BLaER1 treated with 17β-estradiol and CSF1 and Interleukin-3, amounts not matched to agents 10 nM and 100 nM (cell line): ENCODE measurements around the gene TANC1.

Source experiments
- H3K27ac ChIP-seq, 11 experiments: shearing (Covaris generic); formaldehyde crosslinking; 2 replicates each; pipeline ENCODE4 v1.8.1; 2022
- H3K27me3 ChIP-seq, 11 experiments: shearing (Covaris generic); formaldehyde crosslinking; 2 replicates each; pipeline ENCODE4 v1.8.1; 2022
- H3K36me3 ChIP-seq, 11 experiments: shearing (Covaris generic); formaldehyde crosslinking; 2 replicates each; pipeline ENCODE4 v1.8.1; 2022
- H3K4me1 ChIP-seq, 10 experiments: shearing (Covaris generic); formaldehyde crosslinking; 2 replicates each; pipeline ENCODE4 v1.8.1; 2022
- H3K4me2 ChIP-seq, 11 experiments: shearing (Covaris generic); formaldehyde crosslinking; 2 replicates each; pipeline ENCODE4 v1.8.1; 2022
- H3K4me3 ChIP-seq, 10 experiments: shearing (Covaris generic); formaldehyde crosslinking; 2 replicates each; pipeline ENCODE4 v1.8.1; 2022
- H3K9ac ChIP-seq, 11 experiments: shearing (Covaris generic); formaldehyde crosslinking; 2 replicates each; pipeline ENCODE4 v1.8.1; 2022
- H3K9me3 ChIP-seq, 11 experiments: shearing (Covaris generic); formaldehyde crosslinking; replicated peaks in 1 of 11; 2 replicates each; pipeline ENCODE4 v1.8.1; 2022
- H4K20me1 ChIP-seq, 11 experiments: shearing (Covaris generic); formaldehyde crosslinking; 2 replicates each; pipeline ENCODE4 v1.8.1; 2022
- Cebpa-rat ChIP-seq, 11 experiments: shearing (Covaris generic); IDR thresholded peaks; 2 replicates each; pipeline ENCODE4 v1.8.1; 2022

TANC1 gene

DNA sequence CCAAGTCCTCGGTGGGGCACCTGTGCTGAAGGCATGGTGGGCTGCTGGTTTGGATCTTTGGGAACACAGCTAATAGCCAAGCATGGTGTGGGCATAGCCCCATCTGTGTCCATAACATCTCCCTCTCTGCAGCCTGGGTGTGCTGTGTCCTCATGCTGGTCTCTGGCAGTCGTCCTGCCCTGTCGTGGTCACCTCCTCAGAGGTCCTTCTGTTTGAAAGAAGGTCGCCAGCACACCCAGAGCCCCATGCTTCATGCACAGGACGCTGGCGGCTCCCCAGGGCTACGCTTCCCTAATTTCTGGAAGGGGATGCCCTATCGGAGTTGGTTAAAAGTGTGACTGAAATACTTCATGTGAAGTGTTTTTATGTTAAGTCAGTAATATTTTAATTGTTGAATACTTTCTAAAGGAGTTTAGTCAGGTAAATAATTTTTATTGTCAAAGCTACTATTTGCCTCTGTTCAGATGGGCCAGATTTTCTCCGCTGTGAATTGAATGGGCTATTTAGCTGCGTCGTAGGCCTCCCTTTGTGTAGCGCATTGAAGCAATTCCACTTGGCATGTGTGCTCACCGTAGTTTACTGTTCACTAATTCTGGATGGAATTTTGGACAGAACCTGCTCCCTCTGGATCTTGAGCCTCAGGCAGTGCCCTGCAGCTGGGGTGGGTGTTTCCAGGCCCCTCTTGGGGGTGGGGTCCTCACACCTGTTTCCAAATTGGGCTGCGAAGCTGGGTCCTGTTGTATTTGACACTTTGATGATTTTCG lies 236.1 kb downstream of the TANC1 start:
- Histone ChIP-seq H3K27ac (no peak overlapping the region), H4K20me1 (no peaks in the 10 kb centered on the region), H3K27me3 (no peaks in the 10 kb centered on the region), H3K4me1 (peaks cover 0 to 32% (median 8%) of the 10 kb centered on the region in 10 experiments; a peak in 17 of 20 replicates), H3K4me2 (no peak overlapping the region), H3K9me3 (no peaks in the 10 kb centered on the region), H3K36me3 (no peaks in the 10 kb centered on the region), H3K9ac (no peak overlapping the region), H3K4me3 (no peak overlapping the region)
- TF ChIP-seq Cebpa-rat (IDR thresholded peaks at IDR 0.05), result no peak

DNA sequence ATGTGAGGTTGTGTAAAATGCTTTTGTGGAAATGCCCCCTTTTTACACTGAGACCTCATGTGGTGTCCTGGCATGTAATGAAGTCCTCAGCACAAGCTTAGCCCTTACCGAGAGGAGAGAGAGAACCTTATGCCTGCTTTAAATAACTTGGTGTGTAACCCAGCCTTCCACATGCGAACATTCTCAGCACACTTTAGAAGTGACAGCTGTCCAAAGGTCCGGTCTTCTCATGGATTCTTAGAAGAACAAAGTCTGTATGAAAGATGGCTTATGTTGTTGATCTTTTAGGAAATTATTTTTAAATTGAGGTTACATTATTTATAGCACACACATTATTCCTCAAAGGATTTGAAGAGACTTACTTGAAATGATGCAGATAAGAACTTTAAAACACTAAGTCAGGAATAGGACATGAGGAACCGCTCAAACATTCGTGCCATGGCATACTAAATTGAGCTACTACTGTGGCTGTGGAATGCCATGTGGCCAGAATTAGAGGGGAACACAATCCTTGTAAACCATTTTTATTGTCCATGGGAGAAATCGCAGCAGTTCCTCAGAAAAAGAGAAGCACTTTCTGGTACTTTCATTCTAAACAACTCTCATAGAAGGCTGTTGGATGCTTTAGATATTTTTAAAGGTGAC lies 238.4 kb downstream of the TANC1 start:
- Histone ChIP-seq H4K20me1 (no peaks in the 10 kb centered on the region), H3K4me3 (no peak overlapping the region), H3K4me1 (peaks cover 8 to 44% (median 26%) of the 10 kb centered on the region in 10 experiments), H3K36me3 (no peaks in the 10 kb centered on the region), H3K9me3 (no peaks in the 10 kb centered on the region), H3K9ac (no peak overlapping the region), H3K4me2 (peak overlapping the region in 2 of 11 experiments; percentile 5 to 26; a peak in 3 of 22 replicates), H3K27ac (no peak overlapping the region), H3K27me3 (no peaks in the 10 kb centered on the region)
- no peak for TF ChIP-seq Cebpa-rat (IDR thresholded peaks at IDR 0.05)

DNA sequence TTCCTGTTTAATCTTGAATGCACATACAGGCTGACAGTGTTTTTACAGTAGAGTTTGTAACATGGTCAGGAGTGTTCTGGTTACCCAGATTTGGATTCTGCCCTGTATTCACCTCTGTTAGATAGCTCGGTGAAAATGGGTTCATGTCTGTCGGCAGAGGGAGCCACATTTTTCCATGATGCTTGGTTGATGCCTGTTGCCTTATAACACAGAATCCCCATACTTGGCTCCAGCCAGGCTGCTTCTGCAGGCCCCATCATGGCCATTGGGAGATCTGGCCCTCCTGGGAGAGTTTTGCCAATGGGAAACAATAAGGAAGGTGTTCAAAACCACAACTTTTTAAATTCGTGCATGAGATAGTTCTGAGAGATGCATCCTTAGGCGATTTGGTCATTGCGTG lies 240.0 kb downstream of the TANC1 start:
- Histone ChIP-seq H3K4me3 (no peak overlapping the region), H3K27ac (no peak overlapping the region), H4K20me1 (no peaks in the 10 kb centered on the region), H3K36me3 (no peaks in the 10 kb centered on the region), H3K4me2 (peak overlapping the region in 3 of 11 experiments; percentile 48 to 65 (median 63); a peak in 4 of 22 replicates), H3K4me1 (peaks cover 15 to 60% (median 41%) of the 10 kb centered on the region in 10 experiments), H3K9ac (no peak overlapping the region), H3K27me3 (no peaks in the 10 kb centered on the region), H3K9me3 (no peaks in the 10 kb centered on the region)
- TF ChIP-seq Cebpa-rat (IDR thresholded peaks at IDR 0.05), result no peak

DNA sequence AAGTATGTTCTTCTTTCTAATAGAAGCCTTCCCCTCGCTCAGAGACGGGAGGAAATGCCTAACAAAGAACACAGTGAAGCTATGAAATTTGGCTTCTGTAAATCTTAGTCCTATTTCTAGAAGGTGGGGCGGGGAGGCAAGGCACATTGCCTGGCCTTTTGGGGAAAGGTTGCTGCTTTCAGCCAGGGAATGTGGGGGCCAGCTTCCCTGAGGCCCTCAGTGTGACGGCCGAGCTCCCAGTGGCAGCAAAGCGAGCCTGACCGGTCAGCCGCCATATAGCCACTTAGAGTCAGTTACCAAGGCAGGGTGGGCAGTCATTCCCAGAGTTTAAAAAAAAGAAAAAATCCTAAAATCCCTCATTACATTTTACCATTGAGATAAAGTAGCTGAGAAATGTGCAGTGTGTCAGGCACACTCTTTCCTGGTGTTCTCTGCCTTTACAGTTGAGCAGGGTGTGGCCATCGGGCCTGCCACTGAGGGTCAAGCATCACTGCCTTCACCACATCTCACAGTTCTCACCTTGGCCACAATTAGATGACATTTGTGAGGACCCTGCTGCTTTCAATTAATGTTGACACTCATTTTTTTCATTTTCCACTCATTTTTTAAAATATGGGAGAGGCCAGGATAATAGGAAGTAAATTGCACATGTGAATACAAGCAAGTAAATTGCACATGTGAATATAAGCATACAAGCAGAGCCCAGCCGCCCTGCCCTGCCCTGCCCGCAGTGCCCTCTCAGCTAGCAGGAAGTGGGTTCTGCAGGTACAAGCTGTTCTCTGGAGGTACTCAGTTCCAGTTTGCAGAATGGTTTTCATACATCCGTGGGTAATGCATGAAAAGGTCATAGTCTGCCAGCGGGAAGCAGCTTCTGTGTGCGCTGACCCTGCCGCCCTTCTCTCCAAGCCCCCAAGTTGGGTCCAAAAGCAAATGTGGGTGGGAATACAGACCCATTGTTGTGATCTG lies 241.2 kb downstream of the TANC1 start:
- peak overlapping the region in 2 of 11 experiments; percentile 8 to 43; a peak in 1 of 22 replicates for H3K27ac ChIP-seq
- H3K27me3 ChIP-seq, result no peaks in the 10 kb centered on the region
- TF ChIP-seq Cebpa-rat (IDR thresholded peaks at IDR 0.05), result no peak

DNA sequence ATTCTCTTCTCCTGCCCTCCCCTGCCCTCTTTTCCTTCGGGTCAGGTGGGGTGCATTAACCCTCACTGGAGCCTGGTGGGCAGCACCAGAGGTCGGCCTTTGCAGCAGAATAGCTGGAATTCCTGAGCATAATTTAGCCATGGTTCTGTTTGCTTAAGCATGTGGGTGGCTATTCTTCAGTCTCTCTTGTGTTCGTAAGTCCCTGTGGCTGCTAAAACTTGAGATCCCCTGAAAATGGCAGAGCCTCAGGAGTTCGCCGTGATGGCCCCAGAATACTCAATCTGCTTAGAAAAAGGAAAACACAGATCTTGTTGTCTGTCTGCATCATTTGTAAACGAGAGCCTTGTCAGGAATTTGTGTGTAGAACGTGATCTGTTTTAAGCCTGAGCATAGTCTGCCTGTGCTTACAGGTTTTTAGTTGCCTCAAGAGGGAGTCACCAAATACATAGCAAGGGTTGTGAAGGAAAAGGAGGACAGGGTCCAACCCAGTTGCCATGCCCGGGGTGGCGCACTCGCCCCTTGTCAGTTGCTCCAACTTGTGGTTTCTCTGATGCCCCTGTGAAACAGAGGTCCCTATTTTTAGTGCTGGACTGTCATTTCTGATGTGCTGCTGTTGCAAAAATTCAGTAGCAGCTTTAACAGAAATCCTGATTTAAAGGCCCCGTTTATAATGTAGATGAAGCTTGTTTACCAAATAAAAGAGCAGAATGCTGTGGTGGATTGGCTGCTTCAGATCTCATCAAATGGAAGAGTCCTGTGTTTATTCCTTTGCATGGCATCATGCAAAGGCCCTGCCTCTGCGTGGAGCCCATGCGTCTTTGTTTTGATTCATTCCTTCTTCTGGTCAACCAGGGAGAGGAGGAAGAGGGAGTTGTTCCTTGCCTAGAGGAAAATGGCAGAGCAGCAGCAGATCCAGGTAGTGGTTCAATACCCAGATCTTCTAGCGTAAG lies 243.3 kb downstream of the TANC1 start:
- H3K4me3 ChIP-seq, result no peak overlapping the region; a peak in 1 of 20 replicates

More for the DNA sequence above, 241.2 kb downstream of the TANC1 start:
- H3K4me3 ChIP-seq, result no peak overlapping the region
- no peak overlapping the region for H3K9ac ChIP-seq
- no peaks in the 10 kb centered on the region for H3K36me3 ChIP-seq
- H3K4me1 ChIP-seq, result peaks cover 15 to 66% (median 41%) of the 10 kb centered on the region in 10 experiments
- H4K20me1 ChIP-seq, result no peaks in the 10 kb centered on the region
- H3K9me3 ChIP-seq, result no peaks in the 10 kb centered on the region
- peak overlapping the region in 10 of 11 experiments; percentile 12 to 66 (median 50); a peak in 18 of 22 replicates for H3K4me2 ChIP-seq

DNA sequence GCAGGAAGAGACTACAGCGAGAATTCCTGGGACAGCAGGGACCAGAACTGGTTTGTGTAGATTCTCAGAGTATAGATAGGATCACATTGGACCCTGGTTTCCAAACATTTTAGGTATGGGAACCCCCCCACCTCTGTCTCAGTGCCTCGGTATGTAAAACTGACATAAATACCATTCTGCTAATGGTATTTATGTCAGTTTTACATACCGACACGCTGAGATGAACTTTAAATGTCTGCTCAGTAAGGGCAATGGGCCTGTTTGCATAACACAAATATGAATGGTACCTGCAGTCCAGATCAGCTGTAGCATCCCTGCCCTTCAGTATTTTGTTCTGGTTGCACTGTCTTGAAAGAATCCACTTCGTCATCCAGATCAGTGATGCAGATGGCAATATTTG lies 244.9 kb downstream of the TANC1 start:
- H4K20me1 ChIP-seq, result no peaks in the 10 kb centered on the region
- peak overlapping the region in 6 of 11 experiments; percentile 68 to 81 (median 76); a peak in 10 of 22 replicates for H3K4me2 ChIP-seq
- no peak overlapping the region for H3K4me3 ChIP-seq
- H3K27me3 ChIP-seq, result no peaks in the 10 kb centered on the region
- peak overlapping the region in 1 of 11 experiments; percentile 71; a peak in 1 of 22 replicates for H3K27ac ChIP-seq
- H3K9me3 ChIP-seq, result peaks cover 0 to 15% (median 10%) of the 10 kb centered on the region in 11 experiments; a peak in 16 of 22 replicates
- peaks cover 15 to 67% (median 41%) of the 10 kb centered on the region in 10 experiments for H3K4me1 ChIP-seq
- TF ChIP-seq Cebpa-rat (IDR thresholded peaks at IDR 0.05), result no peak
- no peaks in the 10 kb centered on the region for H3K36me3 ChIP-seq
- no peak overlapping the region for H3K9ac ChIP-seq

More for the DNA sequence above, 243.3 kb downstream of the TANC1 start:
- Histone ChIP-seq H3K9me3 (peaks cover 0 to 7% (median 4%) of the 10 kb centered on the region in 11 experiments; a peak in 8 of 22 replicates), H3K9ac (peak overlapping the region in 4 of 11 experiments; percentile 23 to 58 (median 30); a peak in 8 of 22 replicates), H3K36me3 (no peaks in the 10 kb centered on the region), H3K4me2 (peak overlapping the region; percentile 45 to 81 (median 68)), H3K4me1 (peaks cover 15 to 67% (median 41%) of the 10 kb centered on the region in 10 experiments), H4K20me1 (no peaks in the 10 kb centered on the region), H3K27me3 (no peaks in the 10 kb centered on the region), H3K27ac (peak overlapping the region in 7 of 11 experiments; percentile 17 to 71 (median 43); a peak in 11 of 22 replicates)
- TF ChIP-seq Cebpa-rat (IDR thresholded peaks at IDR 0.05), result no peak

DNA sequence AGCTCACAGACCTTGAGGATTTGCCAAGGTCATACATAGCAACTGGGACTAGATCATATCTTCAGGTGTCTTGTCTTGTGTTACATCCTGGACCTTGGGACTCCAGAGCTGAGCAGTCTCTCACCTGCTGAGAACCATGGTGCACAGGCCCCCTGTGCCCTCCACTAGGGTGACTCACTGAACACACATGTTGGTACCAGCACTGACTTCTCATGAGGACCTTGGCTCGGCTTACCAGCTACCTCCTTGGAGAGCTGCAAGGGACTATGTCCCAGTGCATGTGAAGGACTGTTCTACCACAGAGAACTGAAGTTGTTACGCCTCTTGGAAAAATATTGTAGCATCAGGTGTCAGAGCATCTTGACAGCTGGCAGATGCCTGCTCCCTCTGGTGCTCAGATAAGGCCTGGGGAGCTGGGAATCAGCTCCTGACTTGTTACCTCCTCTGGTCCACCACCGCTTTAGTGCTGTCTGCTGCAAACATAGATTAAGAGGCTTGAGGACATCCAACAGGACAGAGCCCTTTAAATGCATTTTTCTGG lies 246.0 kb downstream of the TANC1 start:
- H3K9me3 ChIP-seq, result peaks cover 0 to 15% (median 10%) of the 10 kb centered on the region in 11 experiments; a peak in 16 of 22 replicates
- no peak overlapping the region for H3K4me3 ChIP-seq
- no peaks in the 10 kb centered on the region for H3K27me3 ChIP-seq
- no peak overlapping the region; a peak in 1 of 22 replicates for H3K4me2 ChIP-seq
- no peak overlapping the region for H3K27ac ChIP-seq
- H3K4me1 ChIP-seq, result peaks cover 15 to 61% (median 37%) of the 10 kb centered on the region in 10 experiments
- H3K36me3 ChIP-seq, result no peaks in the 10 kb centered on the region
- H4K20me1 ChIP-seq, result no peaks in the 10 kb centered on the region
- no peak for TF ChIP-seq Cebpa-rat (IDR thresholded peaks at IDR 0.05)
- H3K9ac ChIP-seq, result no peak overlapping the region
